ENCODE measurements around the gene C10orf71.

Gene C10orf71

DNA sequence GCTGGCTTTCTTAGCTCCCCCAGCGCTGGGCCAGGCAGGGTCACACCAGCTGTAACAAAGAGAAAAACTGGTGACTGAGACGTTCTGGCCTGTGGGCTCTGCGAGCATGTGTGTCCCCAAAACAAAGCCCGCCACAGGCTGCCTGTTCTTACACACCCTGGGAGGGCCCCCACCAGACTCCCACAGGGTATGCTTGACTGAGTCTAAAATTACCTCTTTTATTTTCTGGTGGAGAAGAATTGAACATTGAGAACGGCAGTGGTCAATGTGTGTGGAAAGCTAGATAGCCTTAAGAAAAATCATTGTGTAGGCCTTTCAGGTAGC, 808 bp downstream of the C10orf71 start:
- H2AFZ ChIP-seq (ENCODE audit: low read length): no peak overlapping the region
- peak overlapping the region; percentile 76 for H3K4me2 ChIP-seq (ENCODE audit: low read length)

DNA sequence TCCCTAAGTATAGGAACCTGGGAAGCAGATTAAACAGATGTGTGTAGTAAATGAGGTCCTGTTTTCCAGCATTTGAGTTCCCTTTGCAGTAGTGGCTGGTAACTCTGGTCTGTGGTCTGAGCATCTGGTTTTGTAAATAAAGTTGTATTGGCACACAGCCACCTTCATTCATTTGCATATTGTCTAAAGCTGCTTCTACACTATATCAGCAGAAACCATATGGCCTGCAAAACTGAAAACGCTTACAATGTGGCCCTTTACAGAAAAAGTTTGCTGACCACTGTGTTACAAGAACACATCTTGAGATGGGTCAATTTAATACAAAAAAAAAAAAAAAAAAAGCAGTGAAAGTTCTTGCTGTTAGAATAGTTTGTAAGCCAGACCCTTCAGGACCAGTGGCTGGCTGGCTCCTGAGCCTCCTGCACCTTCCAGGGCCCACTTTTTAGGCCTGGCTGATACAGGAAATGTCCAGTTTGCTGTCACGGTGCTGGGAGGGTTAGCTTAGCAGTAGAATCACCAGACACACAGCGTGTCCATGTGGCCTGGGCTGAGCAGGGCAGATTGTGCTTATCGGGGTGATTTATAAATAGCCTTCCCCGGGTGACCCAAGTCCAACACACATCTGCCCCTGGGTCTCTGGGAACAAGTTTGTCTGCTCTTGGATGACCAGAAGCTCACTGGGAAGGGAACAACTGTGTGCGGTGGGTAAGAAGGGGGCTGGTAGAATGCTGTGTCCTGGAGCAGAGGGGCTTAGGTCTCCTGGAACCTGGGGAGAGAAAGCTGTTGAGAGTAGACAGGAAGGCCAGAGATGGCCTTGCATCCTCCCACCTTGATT, 1.4 kb downstream of the C10orf71 start:
- no peaks in the 10 kb centered on the region for H3K27me3 ChIP-seq (ENCODE audit: insufficient read depth, low read length)
- peak overlapping the region; percentile 76 for H3K4me2 ChIP-seq (ENCODE audit: low read length)
- no peaks in the 10 kb centered on the region for H4K20me1 ChIP-seq (ENCODE audit: insufficient read depth, low read length)
- no peaks in the 10 kb centered on the region for H3K36me3 ChIP-seq (ENCODE audit: insufficient read depth, low read length)
- H3K4me3 ChIP-seq (ENCODE audit: low read depth, low read length, poor library complexity, severe bottlenecking): peak overlapping the region; percentile 62
- H3F3A ChIP-seq (ENCODE audit: insufficient read depth, low read length): no peaks in the 10 kb centered on the region
- no peaks in the 10 kb centered on the region for H3K79me2 ChIP-seq (ENCODE audit: insufficient read depth, low read length)
- H3K9me2 ChIP-seq (ENCODE audit: low read depth, low read length): no peaks in the 10 kb centered on the region
- peaks cover 28% of the 10 kb centered on the region for H3K4me1 ChIP-seq (ENCODE audit: insufficient read depth, low read length, severe bottlenecking)
- peak overlapping the region; percentile 84 for H3K27ac ChIP-seq (ENCODE audit: low read depth, low read length, poor library complexity, severe bottlenecking)
- no peak overlapping the region for H2AFZ ChIP-seq (ENCODE audit: low read length)
- peak overlapping the region; percentile 55; the same call in 1 of the 2 replicates for H3K9ac ChIP-seq (ENCODE audit: low read length)
- TF ChIP-seq CTCF (IDR thresholded peaks at IDR 0.05; ENCODE audit: low read length) (no peak), EZH2 (IDR thresholded peaks at IDR 0.05; ENCODE audit: borderline replicate concordance, low read length) (no peak)
- H3K9me3 ChIP-seq (ENCODE audit: low read length): no peaks in the 10 kb centered on the region

More for the DNA sequence above, 808 bp downstream of the C10orf71 start:
- H3K36me3 ChIP-seq (ENCODE audit: insufficient read depth, low read length): no peaks in the 10 kb centered on the region
- no peaks in the 10 kb centered on the region for H3K27me3 ChIP-seq (ENCODE audit: insufficient read depth, low read length)
- TF ChIP-seq CTCF (IDR thresholded peaks at IDR 0.05; ENCODE audit: low read length) (no peak), EZH2 (IDR thresholded peaks at IDR 0.05; ENCODE audit: borderline replicate concordance, low read length) (no peak)
- no peaks in the 10 kb centered on the region for H3K79me2 ChIP-seq (ENCODE audit: insufficient read depth, low read length)
- peaks cover 28% of the 10 kb centered on the region for H3K4me1 ChIP-seq (ENCODE audit: insufficient read depth, low read length, severe bottlenecking)
- peak overlapping the region; percentile 62 for H3K4me3 ChIP-seq (ENCODE audit: low read depth, low read length, poor library complexity, severe bottlenecking)
- no peaks in the 10 kb centered on the region for H3F3A ChIP-seq (ENCODE audit: insufficient read depth, low read length)
- H3K9me2 ChIP-seq (ENCODE audit: low read depth, low read length): no peaks in the 10 kb centered on the region
- H3K27ac ChIP-seq (ENCODE audit: low read depth, low read length, poor library complexity, severe bottlenecking): peak overlapping the region; percentile 84
- no peaks in the 10 kb centered on the region for H4K20me1 ChIP-seq (ENCODE audit: insufficient read depth, low read length)
- peak overlapping the region; percentile 55; the same call in 1 of the 2 replicates for H3K9ac ChIP-seq (ENCODE audit: low read length)
- H3K9me3 ChIP-seq (ENCODE audit: low read length): no peaks in the 10 kb centered on the region

GRCh38 chr10:49301302-49301701, 2.3 kb downstream of the C10orf71 start:
- no peak overlapping the region for H3K9ac ChIP-seq (ENCODE audit: low read length)
- H3K27ac ChIP-seq (ENCODE audit: low read depth, low read length, poor library complexity, severe bottlenecking): no peak overlapping the region
- H3K4me2 ChIP-seq (ENCODE audit: low read length): no peak overlapping the region
- no peak for TF ChIP-seq CTCF (IDR thresholded peaks at IDR 0.05; ENCODE audit: low read length)
- no peak for TF ChIP-seq EZH2 (IDR thresholded peaks at IDR 0.05; ENCODE audit: borderline replicate concordance, low read length)
- no peaks in the 10 kb centered on the region for H3F3A ChIP-seq (ENCODE audit: insufficient read depth, low read length)
- no peaks in the 10 kb centered on the region for H3K27me3 ChIP-seq (ENCODE audit: insufficient read depth, low read length)
- H3K9me2 ChIP-seq (ENCODE audit: low read depth, low read length): no peaks in the 10 kb centered on the region
- H3K36me3 ChIP-seq (ENCODE audit: insufficient read depth, low read length): no peaks in the 10 kb centered on the region
- H3K9me3 ChIP-seq (ENCODE audit: low read length): no peaks in the 10 kb centered on the region
- H3K79me2 ChIP-seq (ENCODE audit: insufficient read depth, low read length): no peaks in the 10 kb centered on the region
- H3K4me1 ChIP-seq (ENCODE audit: insufficient read depth, low read length, severe bottlenecking): peaks cover 28% of the 10 kb centered on the region
- H2AFZ ChIP-seq (ENCODE audit: low read length): no peak overlapping the region
- H3K4me3 ChIP-seq (ENCODE audit: low read depth, low read length, poor library complexity, severe bottlenecking): no peak overlapping the region
- H4K20me1 ChIP-seq (ENCODE audit: insufficient read depth, low read length): no peaks in the 10 kb centered on the region

All from OCI-LY1 (cell line).